Cerebellar cortex (tissue), 1 donor: ENCODE data around the gene TSR3.
A peak's percentile ranks its signal among the peaks of the same experiment; 100 is the strongest.

Source experiments
- DNase-seq: peaks from one replicate; pipeline ENCODE4 v3.0.0-alpha.2; 2015; ENCODE audit warnings: low spot score

The TSR3 gene

DNA sequence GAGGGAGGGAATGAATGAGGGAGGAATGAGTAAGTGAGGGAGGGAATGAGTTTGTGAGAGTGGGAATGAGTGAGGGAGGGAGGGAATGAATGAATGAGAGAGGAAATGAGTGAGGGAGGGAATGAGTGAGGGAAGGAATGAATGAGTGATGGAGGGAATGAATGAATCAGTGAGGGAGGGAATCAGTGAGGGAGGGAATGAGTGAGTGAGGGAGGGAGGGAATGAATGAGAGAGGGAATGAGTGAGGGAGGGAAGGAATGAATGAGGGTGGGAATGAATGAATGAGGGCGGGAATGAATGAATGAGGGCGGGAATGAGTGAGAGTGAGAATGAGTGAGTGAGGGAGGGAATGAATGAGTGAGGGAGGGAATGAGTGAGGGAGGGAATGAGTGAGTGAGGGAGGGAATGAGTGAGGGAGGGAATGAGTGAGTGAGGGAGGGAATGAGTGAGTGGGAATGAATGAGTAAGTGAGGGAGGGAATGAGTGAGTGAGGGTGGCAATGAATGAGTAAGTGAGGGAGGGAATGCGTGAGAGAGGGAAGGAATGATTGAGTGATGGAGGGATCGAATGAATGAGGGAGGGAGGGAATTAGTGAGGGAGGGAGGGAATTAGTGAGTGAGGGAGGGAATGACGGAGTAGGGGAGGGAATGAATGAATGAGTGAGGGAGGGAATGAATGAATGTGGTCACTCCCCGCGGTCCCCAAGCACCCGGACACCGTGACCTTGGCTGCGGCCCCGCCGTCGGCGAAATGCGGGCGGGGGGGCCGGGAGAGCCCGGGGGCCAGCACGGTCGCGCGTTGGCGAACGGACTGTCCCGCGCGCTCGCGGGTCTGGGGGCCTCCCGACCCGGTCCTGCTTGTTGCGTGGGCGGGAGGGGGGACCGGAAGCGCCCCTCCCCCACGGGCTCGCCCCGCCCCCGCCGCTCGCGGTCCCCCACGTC, 43.4 kb downstream of the TSR3 start:
- DNase-seq: peak; percentile 69

GRCh38 chr16:1306334-1306733, 45.3 kb downstream of the TSR3 start:
- DNase-seq: no peak

DNA sequence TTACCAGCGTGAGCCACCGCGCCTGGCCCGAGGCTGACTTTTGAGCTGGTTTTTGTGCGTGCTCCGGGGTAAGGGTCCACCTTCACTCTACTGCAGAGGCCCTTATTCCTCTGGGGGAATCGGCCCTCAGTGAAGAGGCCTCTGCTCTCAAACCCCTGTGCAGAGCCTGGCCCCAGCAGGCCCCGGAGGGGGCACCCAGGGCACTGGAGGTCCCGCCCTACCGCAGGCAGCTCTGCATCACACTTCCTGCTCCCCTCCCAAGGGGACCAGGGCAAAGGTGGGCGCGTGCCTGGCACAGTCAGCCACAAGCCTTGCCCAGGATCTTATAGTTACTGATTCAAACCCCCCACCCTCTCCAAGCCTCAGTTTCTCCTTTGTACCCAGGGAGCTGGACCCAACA, 45.9 kb downstream of the TSR3 start:
- no peak for DNase-seq

GRCh38 chr16:1301562-1301961, 50.1 kb downstream of the TSR3 start:
- no peak for DNase-seq

GRCh38 chr16:1300664-1301476, 50.8 kb downstream of the TSR3 start:
- peak; percentile 34 for DNase-seq

GRCh38 chr16:1299868-1300203, 51.8 kb downstream of the TSR3 start:
- no peak for DNase-seq
